SK-N-MC (cell line): ENCODE data around the gene EPDR1.

ENCODE experiments used
- EZH2 ChIP-seq: fragments of 200-600 bp; sonication (generic); IDR thresholded peaks from one replicate; pipeline ENCODE4 v1.6.1; 2017; ENCODE audit warnings: antibody characterized with exemption
- FOXP2 ChIP-seq: optimal IDR thresholded peaks from 2 replicates; pipeline ENCODE3; 2011; ENCODE audit warnings: mild to moderate bottlenecking, moderate library complexity; ENCODE audit not compliant: insufficient read depth; ENCODE audit errors: extremely low read length, control extremely low read depth
- POLR2AphosphoS5 ChIP-seq: IDR thresholded peaks from 2 replicates; pipeline ENCODE4 v1.6.1; 2012; ENCODE audit warnings: mild to moderate bottlenecking, low read depth, low read length, borderline replicate concordance

DNA sequence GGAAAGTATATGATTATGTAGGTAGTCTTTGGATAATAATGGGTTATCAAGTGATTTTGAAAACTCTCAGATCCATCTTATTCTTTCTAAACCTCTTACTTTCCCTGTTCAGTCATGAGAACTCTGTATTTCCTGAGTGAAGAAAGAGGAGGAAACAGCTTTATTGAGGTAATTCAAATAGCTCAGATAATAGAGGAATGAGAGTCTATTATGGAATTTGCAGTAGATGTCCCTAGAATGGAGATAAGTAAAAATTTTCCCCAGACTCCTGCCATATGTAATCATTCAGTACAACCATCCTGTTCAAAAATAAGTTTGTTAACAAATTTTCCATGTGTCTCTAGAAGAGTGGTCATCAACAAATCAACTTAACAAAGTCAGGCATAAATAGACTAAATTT is 36.4 kb downstream of the EPDR1 start:
- TF ChIP-seq POLR2AphosphoS5, result no peak
- TF ChIP-seq FOXP2, result no peak
- no peak for TF ChIP-seq EZH2
